Activated T-helper 2 cell treated with anti-CD3 and anti-CD28 coated beads, Interferon-gamma antibody, Interleukin-2, Interleukin-4, amounts not matched to agents 10 μg/mL and 5 μg/mL and 100 μg/mL, durations not matched to agents 14 hours and 24 hours and 36 hours (primary cell): Measurements from ENCODE around the gene RPLP1. TPM values are rescaled to one million over a fixed set of nuclear protein-coding genes. Genes with fewer than 3 reads are reported as not detected.
A peak's percentile ranks its signal among the peaks of the same experiment; 100 is the strongest.

Experiments used
- DNase-seq: peaks from one replicate; pipeline ENCODE4 v3.0.0; 2021; ENCODE audit warnings: low spot score
- H3K27ac Mint-ChIP-seq: one replicate; pipeline ENCODE4 v1.8.0; 2021; ENCODE audit warnings: mixed read lengths
- H3K27me3 Mint-ChIP-seq: one replicate; pipeline ENCODE4 v1.8.0; 2021; ENCODE audit warnings: low read depth, mixed read lengths
- H3K36me3 Mint-ChIP-seq: one replicate; pipeline ENCODE4 v1.8.0; 2021; ENCODE audit warnings: low read depth, mixed read lengths
- H3K4me1 Mint-ChIP-seq: one replicate; pipeline ENCODE4 v1.8.0; 2021; ENCODE audit warnings: low read depth, mixed read lengths
- H3K4me3 Mint-ChIP-seq: one replicate; pipeline ENCODE4 v1.8.0; 2021; ENCODE audit warnings: low read depth, mild to moderate bottlenecking, moderate library complexity, mixed read lengths
- H3K9me3 Mint-ChIP-seq: one replicate; pipeline ENCODE4 v1.8.0; 2021; ENCODE audit warnings: mixed read lengths
- intact Hi-C: fragments of 100-400 bp; cut with micrococcal nuclease; formaldehyde crosslinking; loops from one replicate; pipeline ENCODE4 v1.15.1; 2023
- total RNA-seq: library from RNA; stranded (reverse); gene quantifications from 2 replicates; pipeline ENCODE4 v1.2.3, GENCODE V29; 2022

Gene RPLP1
- total RNA-seq, 1 donor from 2014 or later = 1,844 TPM

DNA sequence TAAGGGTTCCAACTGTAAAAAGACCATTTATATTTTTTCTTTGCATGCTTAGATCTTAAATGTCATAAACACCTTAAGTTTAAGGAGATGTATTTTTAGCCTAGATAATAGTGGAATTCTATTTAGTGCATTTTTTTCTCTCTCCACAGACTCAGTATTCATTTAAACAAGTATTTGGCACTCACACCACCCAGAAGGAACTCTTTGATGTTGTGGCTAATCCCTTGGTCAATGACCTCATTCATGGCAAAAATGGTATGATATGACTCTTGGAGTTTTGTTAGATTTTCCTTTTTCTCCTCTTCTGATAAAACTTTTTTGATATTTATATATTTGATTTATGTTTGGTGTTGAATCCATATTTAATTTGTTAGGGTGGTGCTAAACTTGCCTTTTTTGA is 31.1 kb upstream of the RPLP1 start:
- intact Hi-C loops = no loop called here
- peaks cover 75% of the 10 kb centered on the region for H3K36me3 Mint-ChIP-seq
- H3K4me3 Mint-ChIP-seq = no peak overlapping the region
- no peak for DNase-seq
- H3K4me1 Mint-ChIP-seq = peaks cover 18% of the 10 kb centered on the region
- H3K9me3 Mint-ChIP-seq = no peaks in the 10 kb centered on the region
- no peaks in the 10 kb centered on the region for H3K27me3 Mint-ChIP-seq
- no peak overlapping the region for H3K27ac Mint-ChIP-seq

DNA sequence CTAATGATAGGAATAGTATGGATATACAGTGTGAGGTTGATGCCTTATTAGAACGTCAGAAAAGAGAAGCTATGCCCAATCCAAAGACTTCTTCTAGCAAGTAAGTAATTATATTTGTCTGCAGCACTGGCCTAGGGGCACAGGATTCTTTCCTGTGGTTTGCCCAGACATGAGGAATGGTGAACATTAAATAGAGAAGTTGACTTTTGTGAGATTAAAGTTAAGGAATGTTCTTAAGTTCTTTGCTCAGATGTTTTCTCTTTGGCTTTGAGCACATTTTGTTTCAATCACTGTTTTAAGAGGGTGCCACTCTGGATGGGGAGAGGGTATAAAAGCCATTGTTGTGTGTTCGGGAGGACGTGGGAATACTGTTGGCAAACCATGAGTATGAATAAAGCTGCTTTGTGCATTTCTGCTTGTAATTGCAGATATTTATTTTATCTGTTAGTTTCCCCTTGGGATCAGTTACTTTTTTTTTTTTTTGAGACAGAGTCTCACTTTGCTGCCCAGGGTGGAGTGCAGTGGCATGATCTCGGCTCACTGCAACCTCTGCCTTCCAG is 30.2 kb upstream of the RPLP1 start:
- intact Hi-C loops = no loop called here
- Mint-ChIP-seq H3K36me3 (peaks cover 76% of the 10 kb centered on the region), H3K27ac (no peak overlapping the region)

DNA sequence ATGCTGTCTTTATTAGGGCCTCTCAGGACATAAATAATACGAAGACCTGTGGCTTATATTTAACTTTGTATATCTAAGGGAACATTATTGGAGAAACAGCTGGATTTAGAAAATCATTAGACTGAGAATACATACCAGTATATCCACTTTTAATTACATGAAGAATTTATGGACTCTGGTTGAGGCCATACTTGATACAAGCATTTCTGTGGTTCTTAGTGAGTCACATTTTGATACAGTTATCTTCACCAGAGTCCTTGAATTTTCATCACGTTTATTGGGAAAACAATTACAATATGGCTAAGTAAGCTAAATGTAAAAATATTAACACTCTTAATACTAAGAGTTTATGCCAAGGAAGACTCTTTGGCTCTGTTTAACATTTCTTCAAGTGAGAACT is 28.6 kb upstream of the RPLP1 start:
- Mint-ChIP-seq H3K36me3 (peaks cover 72% of the 10 kb centered on the region), H3K4me3 (no peak overlapping the region), H3K27ac (no peak overlapping the region), H3K27me3 (no peaks in the 10 kb centered on the region), H3K9me3 (no peaks in the 10 kb centered on the region), H3K4me1 (peaks cover 6% of the 10 kb centered on the region)
- intact Hi-C loops = no loop called here
- DNase-seq = no peak

More for the DNA sequence above, 30.2 kb upstream of the RPLP1 start:
- DNase-seq = no peak
- H3K4me1 Mint-ChIP-seq = peaks cover 15% of the 10 kb centered on the region
- H3K4me3 Mint-ChIP-seq = no peak overlapping the region
- no peaks in the 10 kb centered on the region for H3K27me3 Mint-ChIP-seq
- no peaks in the 10 kb centered on the region for H3K9me3 Mint-ChIP-seq

DNA sequence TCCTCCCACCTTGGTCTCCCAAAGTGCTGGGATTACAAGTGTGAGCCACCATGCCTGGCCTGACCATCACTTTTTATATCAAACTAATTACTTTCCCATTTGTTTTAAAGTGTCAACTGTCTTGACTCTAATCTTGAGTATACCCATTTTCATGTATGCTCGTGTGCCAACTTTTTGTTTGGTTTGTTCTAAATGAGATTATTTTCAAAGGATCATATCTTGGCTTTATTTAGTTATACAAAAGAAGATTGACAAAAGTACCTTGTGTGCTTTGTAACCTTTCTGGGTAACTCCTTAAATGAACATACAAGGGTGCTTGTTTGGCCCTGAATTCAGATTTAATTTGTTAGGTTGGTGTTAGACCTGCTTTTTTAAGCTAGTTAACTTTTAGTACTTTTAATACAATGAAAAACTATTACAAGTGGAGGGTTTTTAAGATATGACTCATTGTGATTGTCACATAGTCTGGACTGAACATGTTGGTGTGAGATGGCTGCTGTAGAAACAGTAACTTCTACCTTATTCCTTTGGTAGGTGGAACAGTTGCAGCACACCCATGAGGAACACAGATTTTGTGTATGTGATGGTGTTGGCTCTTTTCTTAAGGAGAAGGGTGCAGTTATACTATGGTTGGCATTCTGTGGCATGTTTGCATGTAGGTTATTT is 27.7 kb upstream of the RPLP1 start:
- intact Hi-C loops = no loop called here
- no peak for DNase-seq
- no peaks in the 10 kb centered on the region for H3K9me3 Mint-ChIP-seq
- no peak overlapping the region for H3K27ac Mint-ChIP-seq
- no peaks in the 10 kb centered on the region for H3K27me3 Mint-ChIP-seq
- no peaks in the 10 kb centered on the region for H3K4me1 Mint-ChIP-seq
- no peak overlapping the region for H3K4me3 Mint-ChIP-seq
- H3K36me3 Mint-ChIP-seq = peaks cover 66% of the 10 kb centered on the region

DNA sequence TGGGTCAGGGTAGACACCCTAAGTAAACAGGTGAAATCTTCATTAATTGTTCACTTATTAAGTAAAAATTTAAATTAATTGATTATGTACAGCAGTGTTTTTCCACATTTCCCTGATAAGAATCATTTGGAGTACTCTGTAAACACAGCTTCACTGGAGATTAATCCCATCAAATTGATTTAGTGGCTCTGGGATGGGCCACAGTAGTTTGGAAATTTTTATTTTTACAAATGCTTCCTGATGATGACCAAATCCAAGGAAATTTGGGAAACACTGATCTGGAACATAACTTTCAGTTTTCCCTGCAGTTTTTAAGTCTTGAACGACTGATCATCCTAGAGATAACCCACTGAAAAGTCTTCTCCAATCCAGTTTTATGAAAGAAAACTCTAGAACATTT is 18.8 kb upstream of the RPLP1 start:
- H3K9me3 Mint-ChIP-seq = no peaks in the 10 kb centered on the region
- no peak for DNase-seq
- no peak overlapping the region for H3K4me3 Mint-ChIP-seq
- peaks cover 70% of the 10 kb centered on the region for H3K36me3 Mint-ChIP-seq
- no peaks in the 10 kb centered on the region for H3K27me3 Mint-ChIP-seq
- H3K4me1 Mint-ChIP-seq = peaks cover 4% of the 10 kb centered on the region
- intact Hi-C loops = no loop called here
- no peak overlapping the region for H3K27ac Mint-ChIP-seq

DNA sequence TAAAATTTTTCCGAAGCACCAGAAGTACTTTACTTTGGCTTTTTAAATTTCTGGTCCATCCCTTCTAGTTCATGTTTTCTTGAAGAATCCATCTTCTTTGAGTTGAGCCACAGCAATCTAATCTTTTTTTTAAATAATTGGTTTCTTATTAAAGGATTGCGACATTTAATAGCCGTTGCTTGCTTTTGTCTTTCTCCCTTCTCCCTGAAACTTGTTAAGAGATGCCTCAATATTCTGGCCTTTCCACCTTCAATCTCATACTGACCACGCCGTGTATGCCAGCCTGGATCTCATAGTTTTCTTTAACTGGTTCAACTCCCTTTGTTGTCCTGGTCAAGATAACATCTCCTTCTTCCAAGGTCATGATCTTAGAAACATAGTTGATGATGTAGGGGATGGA is 18.4 kb upstream of the RPLP1 start:
- H3K27me3 Mint-ChIP-seq = no peaks in the 10 kb centered on the region
- no peak overlapping the region for H3K4me3 Mint-ChIP-seq
- H3K27ac Mint-ChIP-seq = no peak overlapping the region
- peaks cover 70% of the 10 kb centered on the region for H3K36me3 Mint-ChIP-seq
- no peak for DNase-seq
- H3K4me1 Mint-ChIP-seq = peaks cover 5% of the 10 kb centered on the region
- intact Hi-C loops = no loop called here
- no peaks in the 10 kb centered on the region for H3K9me3 Mint-ChIP-seq

DNA sequence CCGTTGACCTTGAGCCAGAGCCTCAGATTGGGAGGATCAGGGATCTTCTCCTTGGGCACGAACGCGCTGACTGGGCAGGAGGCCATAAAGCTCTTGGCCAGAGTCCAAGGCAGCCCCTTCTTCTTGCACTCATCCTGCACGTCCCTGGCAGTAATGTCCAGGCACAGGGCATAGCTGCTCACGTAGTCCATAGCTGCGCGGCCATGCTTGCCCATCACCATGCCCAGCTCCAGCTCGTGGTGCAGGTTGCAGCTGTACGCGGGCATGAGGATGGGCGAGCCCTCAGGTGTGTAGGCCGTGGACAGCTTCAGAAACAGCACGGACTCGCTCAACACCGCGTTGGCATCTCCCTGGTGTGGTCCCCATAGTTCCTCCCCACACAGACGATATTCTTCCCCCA is 17.9 kb upstream of the RPLP1 start:
- Mint-ChIP-seq H3K4me1 (peaks cover 8% of the 10 kb centered on the region), H3K4me3 (no peak overlapping the region), H3K27ac (no peak overlapping the region), H3K27me3 (no peaks in the 10 kb centered on the region), H3K9me3 (no peaks in the 10 kb centered on the region), H3K36me3 (peaks cover 74% of the 10 kb centered on the region)
- no peak for DNase-seq
- intact Hi-C loops = no loop called here

DNA sequence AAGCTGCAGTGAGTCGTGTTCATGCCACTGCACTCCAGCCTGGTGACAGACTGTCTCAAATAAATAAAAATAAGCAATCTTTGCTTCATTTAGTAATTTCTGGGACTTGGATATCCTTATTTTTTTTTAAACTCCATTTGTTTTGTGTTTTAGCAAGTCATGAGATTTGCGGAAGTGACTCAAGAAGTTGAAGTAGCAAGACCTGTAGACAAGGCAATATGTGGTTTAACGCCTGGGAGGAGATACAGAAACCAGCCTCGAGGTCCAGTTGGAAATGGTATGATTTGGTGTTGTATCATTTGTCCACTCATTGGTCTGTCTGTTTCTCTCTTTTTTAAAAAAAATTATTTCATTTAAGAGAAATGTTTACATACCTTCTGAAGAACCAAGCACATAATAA is 16.6 kb upstream of the RPLP1 start:
- Mint-ChIP-seq H3K36me3 (peaks cover 76% of the 10 kb centered on the region), H3K4me3 (no peak overlapping the region), H3K27me3 (no peaks in the 10 kb centered on the region), H3K9me3 (no peaks in the 10 kb centered on the region), H3K4me1 (peaks cover 8% of the 10 kb centered on the region), H3K27ac (no peak overlapping the region)
- no peak for DNase-seq
- intact Hi-C loops = no loop called here

DNA sequence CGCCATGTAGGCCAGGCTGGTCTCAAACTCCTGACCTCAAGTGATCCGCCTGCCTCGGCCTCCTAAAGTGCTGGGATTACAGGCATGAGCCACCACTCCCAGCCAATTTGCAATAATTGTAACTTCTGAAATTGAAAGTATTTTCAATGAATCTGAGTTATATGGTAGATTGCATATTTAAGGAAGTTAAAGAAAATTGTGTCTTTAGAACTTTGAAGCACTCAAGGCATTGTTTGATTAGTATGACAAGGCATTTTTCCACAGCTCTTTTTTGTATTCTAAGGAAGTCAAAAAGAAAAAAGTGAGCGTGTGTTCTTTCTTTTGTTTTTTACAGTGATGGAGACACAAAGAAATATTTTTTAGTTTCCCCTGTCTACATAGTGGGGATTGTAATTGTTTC is 15.7 kb upstream of the RPLP1 start:
- Mint-ChIP-seq H3K27me3 (no peaks in the 10 kb centered on the region), H3K27ac (no peak overlapping the region), H3K4me1 (peaks cover 8% of the 10 kb centered on the region), H3K4me3 (no peak overlapping the region), H3K9me3 (no peaks in the 10 kb centered on the region), H3K36me3 (peaks cover 78% of the 10 kb centered on the region)
- no peak for DNase-seq
- intact Hi-C loops = no loop called here

DNA sequence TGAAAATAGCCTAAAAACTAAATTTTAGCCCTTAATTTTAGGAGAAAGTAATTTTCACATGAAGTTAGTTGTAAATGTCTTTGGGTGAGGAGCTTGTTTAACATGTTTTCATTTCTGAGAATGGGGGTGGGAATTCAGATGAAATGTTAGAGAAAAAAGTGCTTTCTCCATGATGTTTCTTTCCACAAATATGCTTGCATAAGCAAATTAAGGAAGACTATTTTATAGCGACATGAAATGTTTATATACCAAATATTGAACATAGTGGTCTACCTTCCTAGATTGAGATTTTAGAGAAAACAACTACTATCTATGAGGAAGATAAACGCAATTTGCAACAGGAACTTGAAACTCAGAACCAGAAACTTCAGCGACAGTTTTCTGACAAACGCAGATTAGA is 13.0 kb upstream of the RPLP1 start:
- intact Hi-C loops = no loop called here
- Mint-ChIP-seq H3K27me3 (no peaks in the 10 kb centered on the region), H3K27ac (no peak overlapping the region), H3K4me1 (peaks cover 28% of the 10 kb centered on the region), H3K36me3 (peaks cover 73% of the 10 kb centered on the region), H3K9me3 (no peaks in the 10 kb centered on the region), H3K4me3 (no peak overlapping the region)
- DNase-seq = no peak

DNA sequence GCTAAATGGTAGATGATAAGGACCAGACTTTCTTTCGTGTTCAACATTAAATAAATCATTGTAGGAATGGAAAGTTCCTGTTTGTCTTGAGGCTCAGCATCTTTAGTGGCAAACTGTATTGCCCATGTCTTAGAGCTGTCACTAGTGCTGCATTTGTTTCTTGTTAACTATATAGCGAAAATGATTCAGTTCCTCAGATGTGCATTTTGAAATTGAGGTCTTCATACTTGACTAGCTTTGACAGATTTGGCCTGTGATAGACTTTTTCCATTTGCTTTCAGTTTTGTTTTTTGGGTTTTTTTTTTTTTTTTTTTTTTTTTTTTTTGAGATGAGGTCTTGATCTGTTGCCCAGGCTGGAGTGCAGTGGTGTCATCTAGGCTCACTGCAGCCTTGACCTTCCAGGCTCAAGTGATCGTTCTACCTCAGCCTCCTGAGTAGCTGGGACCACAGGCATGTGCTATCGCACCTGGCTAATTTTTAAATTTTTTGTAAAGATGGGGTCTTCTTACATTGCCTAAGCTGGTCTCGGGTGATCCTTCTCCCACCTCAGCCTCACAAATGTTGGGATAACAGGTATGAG is 9.5 kb upstream of the RPLP1 start:
- Mint-ChIP-seq H3K27ac (peak overlapping the region; percentile 74), H3K4me3 (no peak overlapping the region), H3K36me3 (peaks cover 77% of the 10 kb centered on the region), H3K9me3 (no peaks in the 10 kb centered on the region), H3K4me1 (peaks cover 27% of the 10 kb centered on the region), H3K27me3 (no peaks in the 10 kb centered on the region)
- no peak for DNase-seq
- intact Hi-C loops = loop anchor here (1.0 kb wide), 1 partner anchor 9 kb away; the partner anchor contains the start of gene RPLP1

DNA sequence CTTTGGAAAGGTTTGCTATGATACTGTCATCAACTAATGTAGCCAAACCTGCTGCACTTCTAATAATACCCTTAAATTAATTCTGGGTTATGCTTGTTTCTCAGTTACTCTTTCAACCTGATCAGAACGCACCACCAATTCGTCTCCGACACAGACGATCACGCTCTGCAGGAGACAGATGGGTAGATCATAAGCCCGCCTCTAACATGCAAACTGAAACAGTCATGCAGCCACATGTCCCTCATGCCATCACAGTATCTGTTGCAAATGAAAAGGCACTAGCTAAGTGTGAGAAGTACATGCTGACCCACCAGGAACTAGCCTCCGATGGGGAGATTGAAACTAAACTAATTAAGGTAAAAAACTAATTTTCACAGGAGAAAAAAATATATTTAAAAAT is 7.9 kb upstream of the RPLP1 start:
- peaks cover 22% of the 10 kb centered on the region for H3K4me1 Mint-ChIP-seq
- intact Hi-C loops = no loop called here
- no peak overlapping the region for H3K4me3 Mint-ChIP-seq
- peak overlapping the region; percentile 46 for H3K27ac Mint-ChIP-seq
- DNase-seq = no peak
- H3K9me3 Mint-ChIP-seq = no peaks in the 10 kb centered on the region
- no peaks in the 10 kb centered on the region for H3K27me3 Mint-ChIP-seq
- peaks cover 65% of the 10 kb centered on the region for H3K36me3 Mint-ChIP-seq

DNA sequence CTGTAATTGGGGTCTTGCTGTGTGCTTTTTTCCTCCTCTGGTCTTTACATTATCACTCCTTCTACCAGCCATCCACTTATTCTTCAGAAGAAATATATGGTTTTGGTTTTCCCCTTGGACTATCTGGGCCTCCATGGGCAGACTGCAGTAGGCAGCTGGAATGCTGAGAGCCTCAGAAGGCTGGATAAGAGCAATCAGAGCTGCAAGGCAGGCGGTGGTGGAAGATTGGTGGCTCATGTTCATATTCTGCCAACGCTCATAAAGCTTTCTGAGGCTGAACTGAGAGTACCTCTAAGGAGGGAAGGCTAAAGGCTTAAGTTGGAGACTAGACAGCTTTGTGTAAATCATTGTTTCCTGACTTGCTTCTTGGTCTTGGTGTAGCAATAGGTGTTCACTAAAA is 5.7 kb upstream of the RPLP1 start:
- H3K36me3 Mint-ChIP-seq = peaks cover 45% of the 10 kb centered on the region
- DNase-seq = no peak
- intact Hi-C loops = no loop called here
- H3K9me3 Mint-ChIP-seq = no peaks in the 10 kb centered on the region
- H3K4me3 Mint-ChIP-seq = no peak overlapping the region
- no peaks in the 10 kb centered on the region for H3K27me3 Mint-ChIP-seq
- H3K4me1 Mint-ChIP-seq = peaks cover 25% of the 10 kb centered on the region
- H3K27ac Mint-ChIP-seq = no peak overlapping the region
